HG02885 (cell line): ENCODE data around the gene RER1.
A peak's percentile ranks its signal among the peaks of the same experiment; 100 is the strongest.

Experiments used
- ATAC-seq: cut with Tn5 transposase; IDR thresholded peaks from one replicate; pipeline ENCODE4 v1.9.1; 2021; ENCODE audit warnings: mild to moderate bottlenecking; ENCODE audit not compliant: unreplicated experiment, poor library complexity

The RER1 gene

GRCh38 chr1:2386636-2387611 lies 4.7 kb upstream of the RER1 start:
- ATAC-seq, result no peak

DNA sequence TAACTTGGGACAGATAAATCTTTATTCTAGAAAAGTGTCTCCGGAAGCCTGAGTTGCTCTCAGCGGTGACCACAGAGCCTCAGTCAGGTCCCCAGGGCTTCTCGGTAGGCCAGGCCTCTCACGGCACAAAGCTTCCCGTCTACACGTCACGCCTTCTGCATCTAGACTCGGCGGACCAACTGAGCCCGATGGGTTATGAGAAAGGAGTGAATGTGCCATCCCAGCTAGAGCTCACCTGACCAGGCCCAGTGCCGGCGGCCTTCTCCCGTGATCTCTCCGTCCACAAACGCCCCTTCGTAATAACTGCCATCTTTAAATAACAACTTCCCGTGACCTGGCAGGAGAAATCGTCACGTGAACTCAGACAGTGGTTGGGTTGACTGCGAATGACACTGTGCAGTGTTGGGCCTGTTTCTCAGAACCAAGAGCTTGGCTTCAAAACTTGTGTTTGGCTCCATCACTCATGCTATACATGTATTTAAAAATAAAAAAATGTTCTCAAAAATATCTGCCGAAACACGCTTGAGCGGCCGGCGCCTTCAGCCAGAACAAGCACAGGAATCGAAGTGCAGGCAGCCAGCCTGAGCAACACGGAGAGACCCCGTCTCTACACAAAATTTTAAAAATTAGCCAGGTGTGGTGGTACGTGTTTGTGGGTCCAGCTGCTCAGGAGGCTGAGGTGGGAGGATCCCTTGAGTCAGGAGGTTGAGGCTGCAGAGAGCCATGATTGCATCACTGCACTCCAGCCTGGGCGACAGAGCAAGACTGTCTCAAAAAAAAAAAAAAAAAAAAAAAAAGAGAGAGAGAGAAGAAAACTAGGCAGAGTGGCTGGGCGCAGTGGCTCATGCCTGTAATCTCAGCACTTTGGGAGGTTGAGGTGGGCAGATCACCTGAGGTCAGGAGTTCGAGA lies 3.4 kb upstream of the RER1 start:
- no peak for ATAC-seq

GRCh38 chr1:2389644-2390043 lies 2.0 kb upstream of the RER1 start:
- ATAC-seq, result no peak

DNA sequence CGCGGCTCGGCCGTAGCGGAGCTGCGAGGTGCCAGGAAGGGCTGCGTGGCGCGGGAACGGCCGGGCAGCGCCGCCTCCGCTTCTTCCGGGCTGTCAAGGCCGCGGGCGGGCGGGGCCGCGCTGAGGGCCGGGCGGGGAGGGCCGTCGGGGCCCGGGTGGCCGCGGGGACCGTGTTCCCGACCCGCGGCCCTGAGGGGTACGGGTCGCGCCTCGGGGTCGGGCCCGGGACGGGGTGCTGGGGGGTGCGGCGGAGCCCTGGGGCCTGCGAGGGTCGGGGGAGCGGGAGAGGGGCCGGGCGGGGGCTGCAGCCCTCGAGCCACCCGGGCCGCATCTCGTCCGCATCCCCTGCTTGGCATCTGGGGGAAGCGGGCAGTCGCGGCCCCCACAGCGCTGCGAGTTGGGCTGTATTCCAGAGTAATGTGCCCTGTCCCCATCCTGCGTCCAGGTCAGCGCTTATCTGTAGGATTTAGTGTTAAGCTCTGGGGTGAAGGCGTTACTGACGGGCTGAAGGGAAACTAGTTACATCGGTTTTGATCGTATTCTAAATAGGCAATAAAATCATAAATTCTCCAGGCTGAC lies 379 bp downstream of the RER1 start:
- ATAC-seq, result peak; percentile 16

DNA sequence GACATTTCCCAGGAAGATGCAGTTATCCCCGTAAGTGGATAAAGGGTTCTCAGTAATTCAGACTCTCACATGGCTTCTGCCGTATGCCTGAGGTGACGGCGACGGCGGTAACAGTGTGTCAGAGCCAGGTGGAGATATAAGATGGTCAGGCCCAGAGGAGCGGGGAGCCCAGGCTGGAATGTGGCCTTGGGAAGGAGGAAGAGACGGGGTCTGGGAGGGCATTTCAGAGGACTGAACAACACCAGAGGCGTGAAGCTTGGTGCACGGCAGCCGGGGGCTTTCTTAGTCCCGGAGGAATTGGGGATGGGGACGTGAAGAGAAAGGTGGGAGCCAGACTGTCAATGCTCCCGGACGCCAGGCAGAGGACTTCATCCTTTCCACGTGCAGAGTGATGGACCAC lies 1.0 kb downstream of the RER1 start:
- ATAC-seq, result no peak

- no peak for ATAC-seq
Measured at GRCh38 chr1:2393471-2393877, 1.8 kb downstream of the RER1 start.

GRCh38 chr1:2394220-2394619 lies 2.6 kb downstream of the RER1 start:
- no peak for ATAC-seq

DNA sequence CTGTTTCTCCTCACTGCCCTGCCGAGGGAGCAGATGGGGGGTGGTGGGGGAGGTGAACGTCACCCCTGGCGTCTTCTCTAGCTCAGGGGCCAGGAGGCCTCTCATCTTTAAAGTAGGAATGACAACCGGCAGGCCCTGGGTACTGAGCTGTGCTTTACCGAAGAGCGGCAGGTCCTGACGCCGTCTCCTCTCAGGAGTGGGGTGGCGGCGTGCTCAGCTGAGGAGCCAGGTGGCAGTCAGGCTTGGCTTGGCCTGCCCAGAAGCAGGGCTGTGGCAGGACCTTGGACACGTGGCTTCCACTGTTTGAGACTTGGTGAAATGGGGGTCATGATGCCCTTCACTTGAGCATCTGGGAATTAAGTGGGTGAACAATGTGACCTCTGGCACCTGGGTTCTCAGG lies 3.1 kb downstream of the RER1 start:
- no peak for ATAC-seq

- ATAC-seq, result no peak
Measured at GRCh38 chr1:2395245-2395644, 3.6 kb downstream of the RER1 start.

DNA sequence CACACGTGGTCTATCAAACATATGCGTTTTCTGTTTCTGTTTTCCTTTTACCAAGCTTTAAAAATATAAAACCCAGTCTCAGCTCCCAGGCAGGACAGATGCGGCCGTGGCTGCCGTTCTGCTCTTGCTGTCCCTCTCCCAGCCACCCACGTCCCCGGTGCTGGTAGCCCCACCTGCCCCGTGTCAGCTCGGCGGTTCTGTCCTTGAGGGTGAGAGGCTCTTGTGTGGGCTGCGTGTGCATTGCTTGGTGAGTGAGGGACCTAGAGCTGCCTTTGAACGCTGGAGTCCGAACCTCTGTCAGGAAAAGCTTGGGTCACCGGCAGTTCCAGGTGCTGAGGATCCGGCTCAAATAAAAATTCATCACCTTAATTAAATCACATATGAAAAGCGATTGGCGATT lies 4.4 kb downstream of the RER1 start:
- no peak for ATAC-seq

- no peak for ATAC-seq
Measured at GRCh38 chr1:2396476-2396875, 4.8 kb downstream of the RER1 start.

DNA sequence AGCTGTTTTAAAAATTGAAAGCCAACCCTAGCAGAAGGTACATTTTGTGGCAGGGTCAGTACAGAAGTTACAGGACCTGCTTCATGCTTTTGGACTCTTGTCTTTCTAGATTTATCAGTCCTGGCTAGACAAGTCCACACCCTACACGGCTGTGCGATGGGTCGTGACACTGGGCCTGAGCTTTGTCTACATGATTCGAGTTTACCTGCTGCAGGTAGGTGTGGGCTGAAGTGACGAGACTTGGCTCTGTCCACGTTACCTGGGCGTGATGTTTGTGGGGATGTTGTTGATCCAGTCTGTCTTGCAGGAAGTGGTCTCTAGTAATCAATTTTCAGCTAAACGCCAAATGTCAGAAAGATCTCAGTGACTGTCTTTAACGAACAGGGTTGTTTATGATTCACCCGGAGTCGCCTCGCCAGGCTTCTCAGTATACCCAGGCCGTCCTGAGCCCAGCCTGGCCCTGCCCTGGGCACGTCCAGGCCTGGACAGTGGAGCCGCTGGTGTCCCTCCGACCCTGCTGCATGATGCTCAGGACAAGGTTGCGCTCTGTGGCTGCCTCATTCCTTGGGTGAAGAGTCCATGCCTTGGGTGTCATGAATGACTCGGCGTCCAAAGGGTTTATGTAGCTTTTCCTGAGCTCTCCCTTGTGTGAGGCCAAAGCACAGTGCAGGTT lies 5.5 kb downstream of the RER1 start:
- no peak for ATAC-seq

DNA sequence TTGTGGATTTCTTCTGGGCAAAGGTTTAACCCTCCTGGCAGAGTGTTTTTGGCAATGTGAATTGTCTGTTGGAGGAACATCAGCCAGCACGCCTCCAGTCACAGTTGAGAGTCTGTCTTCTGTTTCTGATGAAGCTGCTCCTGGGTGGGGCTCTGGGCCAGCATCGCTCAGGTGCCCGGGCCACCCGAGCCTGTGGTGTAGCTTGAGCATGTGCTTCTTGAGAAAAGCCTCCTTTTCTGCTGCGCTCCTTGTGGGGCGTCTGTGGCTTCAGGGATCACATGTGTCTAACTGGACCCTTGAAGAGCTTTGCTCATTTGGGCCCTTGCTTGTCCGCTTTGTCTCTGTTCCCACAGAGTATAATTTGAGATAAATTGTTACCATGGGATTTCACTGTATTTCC lies 7.2 kb downstream of the RER1 start:
- ATAC-seq, result no peak

DNA sequence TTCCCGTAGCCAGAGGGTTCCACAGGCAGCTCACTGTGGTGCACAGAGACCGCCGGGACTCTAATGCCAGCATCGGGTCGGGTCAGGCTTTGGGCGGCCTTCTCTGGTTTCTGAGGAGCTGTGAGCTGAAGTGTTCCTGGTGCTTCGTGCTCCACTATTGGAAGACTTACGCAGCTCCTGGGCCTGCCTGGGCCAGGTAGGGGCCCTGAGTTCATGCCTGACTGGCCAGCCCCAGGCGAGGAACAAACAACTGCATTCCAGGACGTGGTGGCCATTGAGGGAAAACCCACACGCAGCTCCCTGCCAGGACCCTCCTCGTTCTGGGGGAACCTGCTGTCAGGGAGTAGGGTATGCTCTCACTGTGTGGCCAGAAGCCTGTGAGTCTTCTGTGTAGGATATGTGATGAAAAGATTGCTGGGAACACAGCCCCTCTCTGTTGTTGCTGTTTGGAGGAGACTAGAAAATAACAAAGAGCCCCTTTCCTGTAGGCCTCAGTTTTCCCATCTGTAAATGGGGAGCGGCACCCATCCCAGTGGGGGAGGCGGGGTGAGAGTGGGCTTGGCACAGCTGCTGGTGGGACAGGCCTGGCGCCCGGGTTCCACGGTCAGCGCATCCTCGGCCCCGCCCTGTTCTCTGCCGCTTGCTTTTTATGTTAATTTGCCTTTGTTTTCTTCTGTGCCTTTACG lies 8.4 kb downstream of the RER1 start:
- no peak for ATAC-seq

DNA sequence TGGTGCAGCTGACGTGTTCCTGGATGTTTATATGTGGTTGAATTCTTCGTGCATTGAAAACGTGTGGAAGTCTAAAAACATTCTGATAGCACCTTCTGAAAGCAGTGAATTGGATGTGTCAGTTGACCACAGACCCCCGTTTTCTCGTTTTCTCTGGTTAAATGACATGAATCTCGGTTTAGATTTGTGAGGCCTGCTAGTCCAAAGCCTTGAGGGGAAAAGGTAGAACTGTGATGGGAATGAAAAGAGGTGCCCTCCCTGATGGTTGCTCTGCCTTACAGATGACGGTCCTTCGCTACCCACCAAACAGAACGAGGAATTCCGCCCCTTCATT lies 8.9 kb downstream of the RER1 start:
- ATAC-seq, result no peak

DNA sequence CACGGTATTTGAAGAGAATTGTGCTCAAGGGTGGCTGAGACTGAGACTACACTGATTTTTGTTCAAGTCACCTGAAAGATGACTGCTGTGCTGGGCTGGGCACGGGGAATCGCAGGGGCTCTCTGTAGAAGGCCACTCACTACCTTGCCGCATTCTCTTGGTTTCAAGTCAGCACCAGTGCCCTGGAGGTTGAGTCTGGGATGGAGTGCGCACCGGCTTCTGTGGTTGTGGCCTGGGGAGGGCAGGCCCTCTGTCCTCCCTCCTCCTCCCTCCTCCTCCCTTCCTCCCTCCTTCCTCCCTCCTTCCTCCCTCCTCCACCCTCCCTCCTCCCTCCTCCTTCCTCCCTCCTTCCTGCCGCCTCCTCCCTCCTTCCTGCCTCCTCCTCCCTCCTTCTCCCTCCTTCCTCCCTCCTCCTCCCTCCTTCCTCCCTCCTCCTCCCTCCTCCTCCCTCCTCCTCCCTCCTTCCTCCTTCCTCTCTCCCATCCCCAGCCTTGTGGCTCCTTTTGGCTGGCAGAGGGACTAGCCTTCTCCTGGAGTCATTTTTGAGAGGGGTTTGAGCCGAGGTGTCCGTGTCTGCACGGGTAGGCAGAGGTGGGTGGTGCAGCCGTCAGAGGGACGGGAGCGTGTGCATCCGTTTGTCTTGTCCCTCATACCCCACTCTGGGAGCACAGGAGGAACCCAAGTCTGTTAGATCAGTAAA lies 9.5 kb downstream of the RER1 start:
- no peak for ATAC-seq

- ATAC-seq, result no peak
Measured at GRCh38 chr1:2402420-2402819, 10.8 kb downstream of the RER1 start.

GRCh38 chr1:2403273-2403672 lies 11.6 kb downstream of the RER1 start:
- no peak for ATAC-seq

DNA sequence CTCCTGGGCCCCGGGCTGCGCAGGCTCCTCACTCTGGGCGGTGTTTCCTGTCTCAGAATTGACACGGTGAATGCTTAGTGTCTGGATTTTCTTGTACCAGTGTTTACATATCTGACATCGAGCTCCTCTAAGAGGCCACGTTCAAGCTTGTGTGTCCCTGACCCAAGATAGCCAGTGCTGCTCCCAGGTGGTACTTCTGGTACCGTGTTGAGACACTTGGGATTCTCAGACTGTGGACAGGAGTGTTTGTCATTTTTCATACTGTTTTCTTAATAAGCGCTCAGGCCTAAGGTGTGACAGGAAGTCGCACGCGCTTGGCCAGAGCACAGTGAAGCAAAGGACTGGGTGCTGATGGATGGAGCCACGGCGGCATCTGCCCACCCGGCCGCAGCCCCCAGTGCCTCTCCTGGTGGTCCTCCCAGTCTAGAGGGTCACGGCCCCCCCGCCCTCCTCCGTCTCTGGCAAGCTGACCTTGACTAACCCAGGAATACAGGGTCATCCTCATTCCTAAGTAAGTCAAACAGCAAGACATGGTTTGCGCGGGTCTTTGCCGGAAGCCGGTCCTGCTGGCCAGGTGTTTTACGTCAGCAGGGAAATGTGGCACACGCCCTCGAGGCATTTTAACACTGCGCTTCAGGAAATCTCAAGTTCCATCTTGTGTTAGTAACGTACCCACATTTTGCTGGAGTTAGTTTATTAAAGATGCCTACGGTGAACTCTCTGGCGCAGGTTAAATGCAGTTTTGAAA lies 12.7 kb downstream of the RER1 start:
- no peak for ATAC-seq
